ENCODE data around the gene SPAG16.
"Not testable (repeated sequence)": the region's sequence is repeated elsewhere in the genome, so short reads cannot be mapped to it uniquely, and the experiment has no call there.

SPAG16 gene

DNA sequence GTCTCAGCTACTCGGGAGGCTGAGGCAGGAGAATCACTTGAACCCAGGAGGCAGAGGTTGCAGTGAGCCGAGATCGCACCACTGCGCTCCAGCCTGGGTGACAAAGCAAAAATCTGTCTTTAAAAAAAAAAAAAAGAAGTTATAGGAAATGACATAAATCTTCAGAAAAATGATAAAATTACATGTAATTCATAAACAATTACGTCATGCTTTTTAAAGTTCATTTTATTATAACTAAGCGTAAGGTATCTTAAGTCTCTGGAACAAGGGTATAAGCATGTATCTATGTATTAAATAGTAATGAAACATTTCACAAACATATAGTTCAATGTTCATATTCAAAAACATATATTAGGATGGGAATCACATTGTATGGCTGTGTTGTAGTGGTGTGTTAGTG, 425.9 kb downstream of the SPAG16 start:
- no peak overlapping the region for H3K27ac Mint-ChIP-seq
- H3K4me3 Mint-ChIP-seq: no peak overlapping the region
- H3K36me3 Mint-ChIP-seq (ENCODE audit: low read depth): no peaks in the 10 kb centered on the region
- H3K27me3 Mint-ChIP-seq: no peaks in the 10 kb centered on the region
- H3K4me1 Mint-ChIP-seq (ENCODE audit: low read depth): no peaks in the 10 kb centered on the region
- no peaks in the 10 kb centered on the region for H3K9me3 Mint-ChIP-seq

DNA sequence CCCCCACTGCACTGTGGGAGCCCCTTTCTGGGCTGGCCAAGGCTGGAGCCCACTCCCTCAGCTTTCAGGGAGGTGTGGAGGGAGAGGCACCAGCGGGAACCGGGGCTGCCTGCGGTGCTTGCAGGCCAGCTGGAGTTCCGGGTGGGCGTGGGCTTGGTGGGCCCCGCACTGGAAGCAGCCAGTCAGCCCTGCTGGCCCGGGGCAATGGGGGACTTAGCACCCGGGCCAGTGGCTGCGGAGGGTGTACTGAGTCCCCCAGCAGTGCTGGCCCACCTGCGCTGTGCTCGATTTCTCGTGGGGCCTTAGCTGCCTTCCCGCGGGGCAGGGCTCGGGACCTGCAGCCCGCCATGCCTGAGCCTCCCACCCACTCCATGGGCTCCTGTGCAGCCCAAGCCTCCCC, 434.1 kb downstream of the SPAG16 start:
- H3K27ac Mint-ChIP-seq; H3K9me3 Mint-ChIP-seq; H3K4me1 Mint-ChIP-seq (ENCODE audit: low read depth); H3K4me3 Mint-ChIP-seq; H3K27me3 Mint-ChIP-seq; H3K36me3 Mint-ChIP-seq (ENCODE audit: low read depth): not testable (repeated sequence)

DNA sequence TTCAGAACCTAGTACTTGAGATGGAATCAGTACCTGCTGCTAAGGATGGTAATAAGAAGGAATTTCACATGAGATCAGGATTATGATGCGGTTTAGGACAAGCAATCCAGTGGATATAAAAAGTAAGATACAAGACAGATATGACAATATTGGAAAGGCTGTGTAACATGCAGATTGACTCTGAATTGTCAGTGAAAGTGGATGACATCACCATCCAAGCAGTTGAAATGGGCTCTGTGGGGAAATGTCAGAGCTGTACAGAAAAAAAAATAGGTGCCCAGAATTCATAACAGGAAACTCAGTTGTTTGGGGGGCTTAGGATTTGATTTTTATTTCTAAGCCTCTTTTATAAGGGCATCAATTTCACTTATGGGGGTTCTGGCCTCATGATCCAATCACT, 438.3 kb downstream of the SPAG16 start:
- H3K9me3 Mint-ChIP-seq: no peaks in the 10 kb centered on the region
- H3K27ac Mint-ChIP-seq: no peak overlapping the region
- no peak overlapping the region for H3K4me3 Mint-ChIP-seq
- no peaks in the 10 kb centered on the region for H3K27me3 Mint-ChIP-seq
- no peaks in the 10 kb centered on the region for H3K4me1 Mint-ChIP-seq (ENCODE audit: low read depth)
- H3K36me3 Mint-ChIP-seq (ENCODE audit: low read depth): no peaks in the 10 kb centered on the region

DNA sequence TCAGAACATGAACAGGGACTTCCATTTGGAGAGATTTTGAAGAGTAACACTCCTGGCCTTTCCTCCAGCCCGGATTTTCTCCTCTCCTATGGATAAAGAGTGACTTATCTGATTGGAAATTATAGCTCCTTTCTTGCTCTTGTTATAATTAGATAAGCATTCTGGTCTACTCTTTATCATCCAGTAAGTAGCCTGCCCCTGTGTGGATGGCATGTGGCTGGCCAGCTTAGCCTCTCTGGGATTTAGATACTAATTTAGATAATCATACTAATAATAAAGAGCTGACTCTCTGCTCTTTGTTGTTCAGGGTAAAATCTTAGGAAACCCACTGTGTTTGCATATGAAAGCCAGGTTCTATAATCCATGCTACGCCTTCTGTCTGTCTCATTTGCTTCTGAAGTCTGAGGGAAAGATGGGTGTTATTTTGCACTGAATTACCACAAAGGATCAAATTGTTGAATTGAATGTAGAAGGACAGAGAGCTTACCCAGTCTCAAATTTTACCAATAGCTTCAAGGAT, 438.8 kb downstream of the SPAG16 start:
- H3K4me3 Mint-ChIP-seq: no peak overlapping the region
- H3K27ac Mint-ChIP-seq: no peak overlapping the region
- H3K4me1 Mint-ChIP-seq (ENCODE audit: low read depth): no peaks in the 10 kb centered on the region
- no peaks in the 10 kb centered on the region for H3K27me3 Mint-ChIP-seq
- no peaks in the 10 kb centered on the region for H3K9me3 Mint-ChIP-seq
- H3K36me3 Mint-ChIP-seq (ENCODE audit: low read depth): no peaks in the 10 kb centered on the region

DNA sequence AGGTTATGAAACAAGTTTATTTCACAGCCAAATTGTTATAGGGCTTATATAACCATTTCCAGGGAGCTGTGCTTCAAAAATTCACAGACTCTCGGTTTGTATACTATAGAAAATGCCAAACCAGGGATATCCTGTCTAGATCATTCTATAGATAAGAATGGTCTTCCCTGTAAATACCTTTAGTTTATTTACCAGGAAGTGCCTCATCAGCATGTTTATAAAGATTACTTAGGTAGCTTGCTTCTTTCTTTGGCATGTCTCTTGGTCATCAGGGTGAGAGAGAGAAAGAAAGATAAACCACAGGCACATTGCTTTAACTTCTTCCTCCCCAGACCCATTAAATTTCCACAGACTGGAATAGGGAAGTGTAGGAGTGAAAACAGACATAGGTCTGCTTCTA, 439.4 kb downstream of the SPAG16 start:
- Mint-ChIP-seq H3K36me3 (ENCODE audit: low read depth) (no peaks in the 10 kb centered on the region), H3K27me3 (no peaks in the 10 kb centered on the region), H3K9me3 (no peaks in the 10 kb centered on the region)

DNA sequence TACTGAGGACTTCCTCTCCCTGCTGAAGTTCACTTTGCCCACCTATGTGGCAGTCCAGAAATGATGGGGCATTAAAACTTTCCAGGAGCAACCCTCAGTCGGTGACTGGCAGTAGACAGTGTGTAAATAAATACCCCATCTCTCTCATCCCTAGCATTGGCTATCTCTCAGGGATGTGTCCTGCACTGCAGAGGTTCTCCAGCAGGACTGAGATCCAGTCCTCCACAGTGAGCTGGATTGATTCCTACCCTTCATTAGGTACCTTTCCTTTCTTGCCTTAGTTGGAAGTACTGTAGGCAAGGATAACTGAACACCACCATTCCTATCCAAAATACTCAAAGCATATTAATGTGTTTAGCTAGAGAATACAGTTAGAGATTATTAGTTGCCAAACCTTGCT, 441.8 kb downstream of the SPAG16 start:
- no peaks in the 10 kb centered on the region for H3K27me3 Mint-ChIP-seq
- no peaks in the 10 kb centered on the region for H3K36me3 Mint-ChIP-seq (ENCODE audit: low read depth)
- no peaks in the 10 kb centered on the region for H3K4me1 Mint-ChIP-seq (ENCODE audit: low read depth)
- H3K9me3 Mint-ChIP-seq: no peaks in the 10 kb centered on the region
- no peak overlapping the region for H3K27ac Mint-ChIP-seq
- H3K4me3 Mint-ChIP-seq: no peak overlapping the region

More for the DNA sequence above, 439.4 kb downstream of the SPAG16 start:
- H3K27ac Mint-ChIP-seq: no peak overlapping the region
- no peaks in the 10 kb centered on the region for H3K4me1 Mint-ChIP-seq (ENCODE audit: low read depth)
- H3K4me3 Mint-ChIP-seq: no peak overlapping the region

DNA sequence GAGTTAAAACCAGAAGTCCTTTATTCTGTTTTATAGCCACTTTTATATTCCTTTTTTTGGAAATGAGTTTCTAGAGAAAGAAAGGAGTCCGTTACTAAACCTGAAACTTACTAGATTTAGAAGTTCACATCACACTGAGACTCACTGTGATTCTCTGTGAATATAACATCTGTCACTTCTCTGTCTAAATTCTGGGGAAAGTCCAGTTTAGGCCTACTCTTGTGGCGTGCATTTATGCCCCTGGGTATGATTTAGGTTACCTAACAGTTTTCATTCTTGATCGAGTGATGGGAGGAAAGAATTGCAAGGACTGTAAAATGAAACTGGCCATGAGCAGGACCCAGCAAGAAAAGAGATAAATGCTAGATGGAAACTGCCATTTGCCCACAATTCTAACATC, 449.6 kb downstream of the SPAG16 start:
- Mint-ChIP-seq H3K27ac (no peak overlapping the region), H3K4me3 (no peak overlapping the region), H3K36me3 (ENCODE audit: low read depth) (no peaks in the 10 kb centered on the region), H3K4me1 (ENCODE audit: low read depth) (no peaks in the 10 kb centered on the region), H3K9me3 (peaks cover 5% of the 10 kb centered on the region), H3K27me3 (no peaks in the 10 kb centered on the region)

DNA sequence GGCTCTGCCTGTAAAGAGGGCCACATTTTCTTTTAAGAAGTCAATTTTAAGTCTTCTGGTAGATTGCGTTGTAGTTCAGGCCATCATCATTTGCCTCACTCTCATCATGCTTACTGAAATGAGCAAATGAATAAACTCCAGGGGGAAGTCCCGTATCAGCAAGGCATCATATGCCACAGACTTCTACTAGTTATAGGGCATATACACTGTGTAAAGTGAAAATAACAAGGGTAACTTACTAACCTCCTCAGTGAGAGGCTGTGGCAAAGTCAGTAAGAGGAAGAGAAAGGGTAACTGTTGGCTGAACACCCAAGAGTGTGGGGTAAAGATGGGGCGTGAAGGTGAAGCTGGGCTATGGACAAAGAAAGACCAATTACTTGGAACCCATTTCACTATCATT, 456.2 kb downstream of the SPAG16 start:
- Mint-ChIP-seq H3K27ac (no peak overlapping the region), H3K4me3 (no peak overlapping the region), H3K36me3 (ENCODE audit: low read depth) (no peaks in the 10 kb centered on the region), H3K27me3 (no peaks in the 10 kb centered on the region), H3K9me3 (peaks cover 5% of the 10 kb centered on the region), H3K4me1 (ENCODE audit: low read depth) (no peaks in the 10 kb centered on the region)

DNA sequence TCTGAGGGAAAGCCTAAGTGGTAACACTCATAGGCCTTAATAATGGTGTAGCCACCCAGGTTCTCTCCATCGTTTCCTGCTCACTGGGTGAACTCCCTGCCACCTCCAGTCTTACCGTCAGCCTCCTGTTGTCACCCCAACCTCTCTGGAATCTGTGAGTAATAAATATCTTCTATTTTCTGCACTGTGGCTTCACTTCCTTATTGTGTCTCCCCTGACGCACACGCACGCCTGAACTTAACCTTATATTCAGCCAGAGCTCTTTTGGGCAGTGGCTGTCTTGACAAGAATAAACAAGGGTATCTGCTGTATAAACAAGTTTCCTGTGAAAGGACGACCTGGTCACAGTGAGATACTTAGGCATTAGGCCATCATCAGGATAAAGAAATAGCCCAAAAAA, 467.2 kb downstream of the SPAG16 start:
- Mint-ChIP-seq H3K36me3 (ENCODE audit: low read depth) (no peaks in the 10 kb centered on the region), H3K27me3 (no peaks in the 10 kb centered on the region), H3K9me3 (no peaks in the 10 kb centered on the region), H3K4me1 (ENCODE audit: low read depth) (no peaks in the 10 kb centered on the region), H3K27ac (no peak overlapping the region), H3K4me3 (no peak overlapping the region)

DNA sequence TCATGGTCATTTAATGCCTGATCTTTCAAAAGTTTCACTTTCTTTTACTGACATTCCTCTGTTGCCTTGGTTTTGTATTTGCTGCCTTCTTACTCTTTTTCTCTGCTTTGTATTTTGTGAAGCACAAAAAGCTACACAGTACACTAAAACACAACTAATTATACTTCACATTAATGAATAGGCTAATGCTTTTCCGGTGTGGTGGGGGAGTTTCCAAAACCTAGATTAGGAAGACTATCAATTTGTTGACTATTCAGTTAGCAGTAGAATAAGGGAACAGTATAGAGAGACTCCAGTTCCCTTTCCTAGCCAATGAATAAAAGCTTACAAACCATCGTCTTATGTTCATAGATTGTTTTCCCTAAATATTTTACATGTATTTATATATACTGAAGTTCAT, 468.3 kb downstream of the SPAG16 start:
- no peaks in the 10 kb centered on the region for H3K27me3 Mint-ChIP-seq
- no peaks in the 10 kb centered on the region for H3K36me3 Mint-ChIP-seq (ENCODE audit: low read depth)
- no peak overlapping the region for H3K4me3 Mint-ChIP-seq
- H3K27ac Mint-ChIP-seq: no peak overlapping the region
- H3K4me1 Mint-ChIP-seq (ENCODE audit: low read depth): no peaks in the 10 kb centered on the region
- no peaks in the 10 kb centered on the region for H3K9me3 Mint-ChIP-seq

DNA sequence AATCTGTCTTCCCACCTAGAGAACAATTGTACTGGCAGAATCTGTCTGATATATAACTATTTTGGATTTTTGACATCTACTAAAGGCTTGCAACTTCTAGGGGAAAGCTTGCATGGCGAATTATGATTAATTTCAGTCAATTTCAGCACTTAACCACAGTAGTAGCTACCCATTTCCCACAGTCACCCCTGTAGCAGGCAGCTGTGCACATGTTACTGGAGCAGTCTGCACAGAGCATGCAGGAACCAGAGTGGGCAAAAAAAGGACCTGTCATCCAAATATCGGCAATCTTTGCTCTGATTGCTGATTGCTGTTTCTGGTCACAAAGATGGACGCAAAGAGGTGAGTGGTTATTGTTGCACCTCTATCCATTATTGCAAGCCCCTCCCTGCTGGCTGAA, 473.3 kb downstream of the SPAG16 start:
- no peak overlapping the region for H3K4me3 Mint-ChIP-seq
- H3K27ac Mint-ChIP-seq: no peak overlapping the region
- H3K36me3 Mint-ChIP-seq (ENCODE audit: low read depth): no peaks in the 10 kb centered on the region
- no peaks in the 10 kb centered on the region for H3K27me3 Mint-ChIP-seq
- H3K9me3 Mint-ChIP-seq: no peaks in the 10 kb centered on the region
- no peaks in the 10 kb centered on the region for H3K4me1 Mint-ChIP-seq (ENCODE audit: low read depth)

DNA sequence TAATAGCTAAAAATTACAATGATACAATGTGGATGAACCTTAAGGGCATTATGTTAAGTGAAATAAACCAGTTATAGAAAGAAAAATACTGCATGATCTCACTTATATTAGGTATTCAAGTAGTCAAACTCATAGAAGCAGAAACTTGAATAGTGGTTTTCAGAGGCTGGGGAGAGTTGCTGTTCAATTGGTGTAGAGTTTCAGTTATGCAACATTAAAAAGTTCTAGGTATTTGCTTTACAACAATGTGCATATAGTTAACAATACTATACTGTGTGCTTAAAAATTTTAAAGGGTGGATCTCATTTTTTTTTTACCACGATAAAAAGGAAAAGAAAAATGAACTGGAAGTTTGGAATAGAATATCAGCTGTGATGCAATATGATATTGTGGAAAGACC, 479.1 kb downstream of the SPAG16 start:
- Mint-ChIP-seq H3K36me3 (ENCODE audit: low read depth) (no peaks in the 10 kb centered on the region), H3K27ac (no peak overlapping the region), H3K4me3 (no peak overlapping the region), H3K9me3 (no peaks in the 10 kb centered on the region), H3K27me3 (no peaks in the 10 kb centered on the region), H3K4me1 (ENCODE audit: low read depth) (no peaks in the 10 kb centered on the region)

DNA sequence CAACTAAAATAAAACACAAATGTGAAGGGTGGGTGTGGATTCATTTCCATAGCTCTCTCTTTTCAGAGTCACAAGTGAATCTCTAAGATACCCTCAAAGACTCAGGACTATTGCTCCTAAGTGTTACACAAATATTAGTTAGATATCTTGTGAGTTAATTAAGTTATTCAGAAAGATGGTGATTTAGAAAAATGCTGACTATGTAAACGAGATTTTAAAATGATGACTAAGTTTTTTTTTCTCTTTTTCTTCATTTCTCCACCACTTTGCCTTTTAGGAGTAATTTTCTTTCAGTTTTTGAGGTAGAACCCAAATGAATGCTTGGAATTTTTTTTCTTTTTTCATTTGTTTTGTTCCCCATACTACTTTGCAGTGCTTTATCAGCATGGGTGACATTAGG, 479.7 kb downstream of the SPAG16 start:
- Mint-ChIP-seq H3K4me3 (no peak overlapping the region), H3K4me1 (ENCODE audit: low read depth) (no peaks in the 10 kb centered on the region), H3K36me3 (ENCODE audit: low read depth) (no peaks in the 10 kb centered on the region), H3K27me3 (no peaks in the 10 kb centered on the region), H3K27ac (no peak overlapping the region), H3K9me3 (no peaks in the 10 kb centered on the region)

DNA sequence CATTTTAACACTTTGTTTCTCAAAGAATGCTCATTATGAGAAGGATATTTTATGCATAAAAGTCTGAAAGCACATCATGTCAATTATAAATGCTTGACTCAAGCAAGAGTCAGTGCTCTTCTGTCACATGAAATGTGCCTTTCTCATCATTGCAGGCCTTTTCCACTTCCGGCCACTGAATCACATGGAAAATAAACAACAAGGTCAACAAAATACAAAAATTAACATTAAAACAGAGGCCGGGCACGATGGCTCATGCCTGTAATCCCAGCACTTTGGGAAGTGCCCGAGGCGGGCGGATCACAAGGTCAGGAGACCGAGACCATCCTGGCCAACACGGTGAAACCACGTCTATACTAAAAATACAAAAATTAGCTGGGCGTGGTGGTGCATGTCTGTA, 480.6 kb downstream of the SPAG16 start:
- H3K27me3 Mint-ChIP-seq: no peaks in the 10 kb centered on the region
- no peak overlapping the region for H3K27ac Mint-ChIP-seq
- H3K4me1 Mint-ChIP-seq (ENCODE audit: low read depth): no peaks in the 10 kb centered on the region
- no peaks in the 10 kb centered on the region for H3K36me3 Mint-ChIP-seq (ENCODE audit: low read depth)
- H3K9me3 Mint-ChIP-seq: no peaks in the 10 kb centered on the region
- H3K4me3 Mint-ChIP-seq: no peak overlapping the region

DNA sequence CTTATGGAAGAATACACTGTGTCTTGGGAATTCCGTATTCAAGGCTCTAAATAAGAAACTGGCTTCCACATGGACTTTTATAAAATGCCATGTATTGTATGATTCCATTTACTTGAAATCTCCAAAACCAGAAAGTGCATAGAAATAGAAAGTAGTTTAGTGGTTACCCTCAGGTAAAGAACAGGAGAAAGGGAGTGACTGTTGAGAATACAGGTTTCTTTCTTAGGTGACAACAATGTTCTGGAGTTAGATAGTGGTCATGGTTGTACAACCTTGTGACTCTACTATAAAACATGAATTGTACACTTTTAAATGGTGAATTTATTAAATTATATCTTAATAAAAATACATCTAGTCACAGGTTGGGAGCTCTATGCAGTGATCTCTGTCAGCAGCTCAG, 481.8 kb downstream of the SPAG16 start:
- H3K9me3 Mint-ChIP-seq: no peaks in the 10 kb centered on the region
- H3K36me3 Mint-ChIP-seq (ENCODE audit: low read depth): no peaks in the 10 kb centered on the region
- H3K4me1 Mint-ChIP-seq (ENCODE audit: low read depth): no peaks in the 10 kb centered on the region
- H3K27me3 Mint-ChIP-seq: no peaks in the 10 kb centered on the region
- no peak overlapping the region for H3K4me3 Mint-ChIP-seq
- no peak overlapping the region for H3K27ac Mint-ChIP-seq

DNA sequence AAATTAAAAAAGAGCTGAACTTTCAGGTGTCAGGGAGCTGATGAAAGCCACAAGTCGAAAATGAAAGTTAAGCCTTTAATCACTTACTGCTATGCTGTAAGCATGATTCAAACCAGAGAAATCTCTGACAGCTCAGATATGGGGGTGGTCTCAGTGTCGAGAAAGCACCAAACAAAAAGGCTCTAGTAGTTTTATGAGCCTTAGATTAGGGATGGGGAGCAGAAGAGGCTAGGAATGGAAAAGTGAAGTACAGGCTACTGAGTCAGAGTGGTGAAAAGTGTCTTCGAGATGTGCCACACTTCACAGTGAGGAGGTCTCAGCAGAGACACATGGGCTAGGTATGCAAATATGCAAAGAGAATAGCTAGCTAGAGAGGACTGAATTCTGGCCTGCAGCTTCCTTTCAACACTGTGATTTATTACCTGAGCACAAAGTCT, 482.2 kb downstream of the SPAG16 start:
- no peaks in the 10 kb centered on the region for H3K36me3 Mint-ChIP-seq (ENCODE audit: low read depth)
- no peaks in the 10 kb centered on the region for H3K27me3 Mint-ChIP-seq
- H3K4me1 Mint-ChIP-seq (ENCODE audit: low read depth): no peaks in the 10 kb centered on the region
- H3K4me3 Mint-ChIP-seq: no peak overlapping the region
- no peaks in the 10 kb centered on the region for H3K9me3 Mint-ChIP-seq
- H3K27ac Mint-ChIP-seq: no peak overlapping the region

DNA sequence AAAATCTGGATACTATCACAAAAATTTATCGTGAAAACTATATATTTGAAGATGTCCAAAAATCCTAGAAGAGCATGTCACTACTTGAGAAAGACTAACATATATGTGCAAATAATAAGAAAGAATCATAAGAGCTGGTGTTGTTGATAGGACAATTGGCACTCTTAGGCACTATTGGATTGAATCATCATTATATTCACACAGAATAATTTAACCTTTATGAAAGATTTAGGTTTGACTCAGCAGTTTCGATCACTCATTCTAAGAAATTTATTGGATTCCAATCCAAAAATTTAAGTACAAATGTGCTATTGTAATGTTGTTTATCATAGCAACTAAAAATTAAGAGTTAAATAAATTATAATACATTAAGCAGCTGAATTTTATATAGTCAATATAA, 503.6 kb downstream of the SPAG16 start:
- Mint-ChIP-seq H3K27me3 (no peaks in the 10 kb centered on the region), H3K4me1 (ENCODE audit: low read depth) (no peaks in the 10 kb centered on the region), H3K27ac (no peak overlapping the region)

More for the DNA sequence above, 503.6 kb downstream of the SPAG16 start:
- H3K9me3 Mint-ChIP-seq: no peaks in the 10 kb centered on the region
- H3K36me3 Mint-ChIP-seq (ENCODE audit: low read depth): no peaks in the 10 kb centered on the region
- no peak overlapping the region for H3K4me3 Mint-ChIP-seq

Data from stimulated activated naive CD8-positive, alpha-beta T cell treated with anti-CD3 and anti-CD28 coated beads, Interleukin-15, Interleukin-2, amounts not matched to agents 100 ng/mL and 50 ng/mL, for 24 hours (primary cell).